ENCODE results near the gene WNT4. TPM values are rescaled to one million over a fixed set of nuclear protein-coding genes. Genes with fewer than 3 reads are reported as not detected.

The WNT4 gene
- total and polyA plus RNA-seq, 2 of the 8 experiments (the other 6 are each of a cell fraction or from before 2014, with no cell fraction given) = 1.3 to 6.6 TPM

DNA sequence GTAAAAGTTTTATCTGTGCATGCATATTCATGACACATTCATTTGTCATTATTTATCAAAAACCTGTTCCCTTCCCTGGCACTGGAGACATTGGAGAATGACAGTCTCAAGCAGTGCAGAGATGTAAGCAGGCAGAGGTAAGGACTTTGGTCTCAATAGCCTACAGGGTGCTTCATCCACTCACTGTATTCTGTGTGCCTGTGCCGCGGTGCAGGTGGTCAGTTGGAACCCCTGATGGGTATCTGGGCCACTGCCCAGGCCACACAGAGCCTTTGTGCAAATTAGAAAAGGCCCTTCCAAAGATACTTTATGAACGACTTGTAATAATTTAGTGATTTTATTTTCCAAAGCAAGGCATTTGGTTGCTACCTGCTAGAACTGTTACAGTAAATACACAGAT, 46.4 kb downstream of the WNT4 start:
- no peak overlapping the region for H4K5ac ChIP-seq (ENCODE audit: insufficient read length, low read depth, low read length)
- no peak for TF ChIP-seq SIX5 (IDR thresholded peaks at IDR 0.05; ENCODE audit: low read depth, low read length)
- TF ChIP-seq, protein P1, sequence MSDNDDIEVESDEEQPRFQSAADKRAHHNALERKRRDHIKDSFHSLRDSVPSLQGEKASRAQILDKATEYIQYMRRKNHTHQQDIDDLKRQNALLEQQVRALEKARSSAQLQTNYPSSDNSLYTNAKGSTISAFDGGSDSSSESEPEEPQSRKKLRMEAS (IDR thresholded peaks at IDR 0.05) = no peak
- no peak for TF ChIP-seq NRF1 (IDR thresholded peaks at IDR 0.05; ENCODE audit: low read depth, low read length)
- no peak for TF ChIP-seq KDM1A (IDR thresholded peaks at IDR 0.05; ENCODE audit: borderline replicate concordance, low read length)
- no peak for TF ChIP-seq SIRT6 (IDR thresholded peaks at IDR 0.05; ENCODE audit: low read length)
- no peak for TF ChIP-seq TEAD4 (IDR thresholded peaks at IDR 0.05; ENCODE audit: low read depth, low read length)
- no peak for TF ChIP-seq CREB1 (IDR thresholded peaks at IDR 0.05)
- no peak for TF ChIP-seq CHD2 (IDR thresholded peaks at IDR 0.05; ENCODE audit: low read length)
- TF ChIP-seq CTBP2 (IDR thresholded peaks at IDR 0.05; ENCODE audit: borderline replicate concordance, insufficient read depth, insufficient read length, low read length) = no peak

More for the DNA sequence above, 46.4 kb downstream of the WNT4 start:
- Histone ChIP-seq H3K79me2 (ENCODE audit: control insufficient read depth in 1 of 2, insufficient read depth in 2 of 2, low read length in 2 of 2) (peaks cover 0 to 10% of the 10 kb centered on the region in 2 experiments; a peak in 2 of 4 replicates), H3K23me2 (ENCODE audit: low read depth, low read length) (no peaks in the 10 kb centered on the region), H2BK15ac (ENCODE audit: low read length) (no peak overlapping the region), H2BK120ac (replicated peaks; ENCODE audit: low read depth, low read length) (no peak overlapping the region), H3K79me1 (ENCODE audit: low read depth, low read length) (peaks cover 3% of the 10 kb centered on the region; the same call in 1 of the 2 replicates), H3K9ac (replicated peaks in 1 of 4; ENCODE audit: extremely low read depth in 1 of 4, low read depth in 3 of 4, low read length in 3 of 4) (no peak overlapping the region), H3K27ac (ENCODE audit: low read depth, low read length) (no peak overlapping the region), H2BK12ac (ENCODE audit: low read depth, low read length) (no peak overlapping the region), H3K36me3 (ENCODE audit: control insufficient read depth in 2 of 4, insufficient read depth in 4 of 4, low read length in 3 of 4) (peaks cover 0 to 13% (median 5%) of the 10 kb centered on the region in 4 experiments; a peak in 3 of 8 replicates), H3K56ac (replicated peaks; ENCODE audit: insufficient read length, low read depth, low read length) (no peak overlapping the region), H3K18ac (ENCODE audit: extremely low read depth, low read length) (no peak overlapping the region), H4K8ac (ENCODE audit: extremely low read depth, insufficient read depth, low read length) (no peak overlapping the region), H3K9me3 (ENCODE audit: insufficient read depth in 2 of 2, low read depth in 1 of 2, low read length in 1 of 2) (no peaks in the 10 kb centered on the region), H3K4me2 (ENCODE audit: insufficient read depth in 1 of 2, low read depth in 2 of 2, low read length in 2 of 2) (no peak overlapping the region), H2BK20ac (ENCODE audit: low read length) (no peak overlapping the region), H2AFZ (ENCODE audit: low read length) (no peak overlapping the region), H3K4me1 (replicated peaks in 1 of 4; ENCODE audit: control insufficient read depth in 3 of 4, insufficient read depth in 4 of 4, low read length in 3 of 4) (peaks cover 2 to 3% (median 2%) of the 10 kb centered on the region in 4 experiments; a peak in 4 of 7 replicates), H2AK5ac (ENCODE audit: low read depth, low read length) (no peak overlapping the region), H3K14ac (ENCODE audit: insufficient read length) (no peak overlapping the region), H2BK5ac (ENCODE audit: low read depth, low read length) (no peak overlapping the region), H3K23ac (ENCODE audit: insufficient read length) (no peak overlapping the region), H3K4me3 (ENCODE audit: extremely low read depth in 1 of 4, insufficient read depth in 2 of 4, low read depth in 3 of 4, low read length in 4 of 4) (no peak overlapping the region), H4K20me1 (replicated peaks in 1 of 2; ENCODE audit: control insufficient read depth in 1 of 2, insufficient read depth in 2 of 2, low read length in 2 of 2) (peaks cover 0 to 2% of the 10 kb centered on the region in 2 experiments), H3K4ac (replicated peaks; ENCODE audit: insufficient read length, low read depth, low read length) (no peak overlapping the region), H4K91ac (replicated peaks; ENCODE audit: insufficient read length, low read length) (no peak overlapping the region), H3K27me3 (replicated peaks in 1 of 4; ENCODE audit: control insufficient read depth in 3 of 4, extremely low read depth in 1 of 4, insufficient read depth in 3 of 4, low read length in 3 of 4) (no peaks in the 10 kb centered on the region)
- POLR2A ChIA-PET (ENCODE audit: partially characterized antibody) = no interaction called here
- 95% methylated on average over 3 of the region's 3 CpGs; no CpG with 5 or more reads in 1 of the 2 experiments for WGBS, 2 experiments (ENCODE audit: extremely low coverage in 1 of 2, insufficient coverage in 1 of 2, insufficient read length in 1 of 2, insufficient replicate concordance in 2 of 2, low coverage in 1 of 2, low lambda C conversion rate in 2 of 2, missing lambda C conversion rate in 1 of 2)
- CTCF ChIA-PET (ENCODE audit: partially characterized antibody) = interaction anchor here (1.2 kb wide), 1 partner anchor 9 kb away, joined by 3 read pairs; no protein-coding TSS in a partner anchor
- no peak for FAIRE-seq
- DNase-seq (ENCODE audit: low read depth in 1 of 2, low spot score in 2 of 2) = no peak
